ENCODE results near the gene RAET1E.
"Not testable (repeated sequence)": the region's sequence is repeated elsewhere in the genome, so short reads cannot be mapped to it uniquely, and the experiment has no call there.

GRCh38 chr6:149891864-149892263, 6.0 kb downstream of the RAET1E start:
- TF ChIP-seq EZH2 (IDR thresholded peaks at IDR 0.05; ENCODE audit: insufficient read depth, poor library complexity, severe bottlenecking); EZH2phosphoT487 (IDR thresholded peaks at IDR 0.05; ENCODE audit: insufficient read depth, low read depth): not testable (repeated sequence)
